Gastrocnemius medialis (tissue), 4 donors: Measurements from ENCODE around the gene JAKMIP1. TPM values are rescaled to one million over a fixed set of nuclear protein-coding genes. Genes with fewer than 3 reads are reported as not detected.

Experiments
- ATAC-seq, 2 donors: fragments of 150-250 bp; one replicate each; pipeline ENCODE4 v1.9.1; 2016
- DNase-seq, 2 donors: peaks; one replicate each; pipeline ENCODE4 v3.0.0-alpha.2; 2019
- H3K27ac ChIP-seq, 4 donors: fragments of 200-600 bp; sonication (generic); 1 replicate in 1 of 4; 2 replicates in 3 of 4; pipeline ENCODE4 v1.5.1; 2016 to 2018; ENCODE audit warnings: mild to moderate bottlenecking in 2 of 4, moderate library complexity in 1 of 4
- H3K27me3 ChIP-seq, 3 donors: fragments of 200-600 bp; sonication (generic) in 2 of 3; 1 replicate in 1 of 3; 2 replicates in 2 of 3; pipeline versions ENCODE4 v1.5.1 to v1.6.0; 2016 to 2019; ENCODE audit warnings: mild to moderate bottlenecking in 1 of 3, moderate library complexity in 1 of 3
- H3K36me3 ChIP-seq, 2 donors: fragments of 200-600 bp; sonication (generic) in 1 of 2; one replicate each; pipeline ENCODE4 v1.5.1; 2017 to 2018
- H3K4me1 ChIP-seq, 2 donors: fragments of 200-600 bp; sonication (generic) in 1 of 2; one replicate each; pipeline ENCODE4 v1.5.1; 2016 to 2017; ENCODE audit warnings: mild to moderate bottlenecking in 2 of 2
- H3K4me3 ChIP-seq, 4 donors: fragments of 200-600 bp; sonication (generic) in 3 of 4; 1 replicate in 1 of 4; 2 replicates in 3 of 4; pipeline ENCODE4 v1.5.1; 2016 to 2019; ENCODE audit warnings: mild to moderate bottlenecking in 2 of 4
- H3K9me3 ChIP-seq, 3 donors: fragments of 200-600 bp; sonication (generic) in 2 of 3; 1 replicate in 1 of 3; 2 replicates in 2 of 3; pipeline ENCODE4 v1.5.1; 2016 to 2019
- POLR2A ChIP-seq, 2 donors: fragments of 450-650 bp; IDR thresholded peaks; one replicate each; pipeline ENCODE4 v1.6.1; 2017; ENCODE audit warnings: antibody characterized with exemption in 2 of 2, mild to moderate bottlenecking in 2 of 2, moderate library complexity in 2 of 2
- in situ Hi-C, 4 donors: fragments of 200-750 bp; cut with MboI; loops; one replicate each; pipeline versions ENCODE4 v1.15.0 to v1.8.0; 2017; ENCODE audit warnings: low sequenced_read_pairs in 4 of 4
- intact Hi-C: fragments of 100-400 bp; cut with DNase I; formaldehyde crosslinking; loops from one replicate; pipeline ENCODE4 v1.15.1; 2023; ENCODE audit warnings: low total_unique reads
- total RNA-seq, 4 donors: library from RNA; depleted of rRNA; stranded (reverse); fragments of >200 nt; gene quantifications; one replicate each; pipeline versions ENCODE4 v1.1.0 to v1.2.3, GENCODE V29; 2016
- TF ChIP-seq, protein P1 (sequence below), 5 experiments: fragments of 450-650 bp in 3 of 5; fragments of 200-600 bp in 2 of 5; sonication (generic) in 2 of 5; IDR thresholded peaks in 4 of 5; conservative IDR thresholded peaks in 1 of 5; 1 replicate in 4 of 5; 2 replicates in 1 of 5; pipeline ENCODE4 v1.5.1; 2016 to 2019; ENCODE audit warnings: antibody characterized with exemption in 5 of 5, mild to moderate bottlenecking in 3 of 5, moderate library complexity in 3 of 5

JAKMIP1 gene
- total RNA-seq, 4 donors from 2014 or later: 0.62 TPM; not detected in 3

DNA sequence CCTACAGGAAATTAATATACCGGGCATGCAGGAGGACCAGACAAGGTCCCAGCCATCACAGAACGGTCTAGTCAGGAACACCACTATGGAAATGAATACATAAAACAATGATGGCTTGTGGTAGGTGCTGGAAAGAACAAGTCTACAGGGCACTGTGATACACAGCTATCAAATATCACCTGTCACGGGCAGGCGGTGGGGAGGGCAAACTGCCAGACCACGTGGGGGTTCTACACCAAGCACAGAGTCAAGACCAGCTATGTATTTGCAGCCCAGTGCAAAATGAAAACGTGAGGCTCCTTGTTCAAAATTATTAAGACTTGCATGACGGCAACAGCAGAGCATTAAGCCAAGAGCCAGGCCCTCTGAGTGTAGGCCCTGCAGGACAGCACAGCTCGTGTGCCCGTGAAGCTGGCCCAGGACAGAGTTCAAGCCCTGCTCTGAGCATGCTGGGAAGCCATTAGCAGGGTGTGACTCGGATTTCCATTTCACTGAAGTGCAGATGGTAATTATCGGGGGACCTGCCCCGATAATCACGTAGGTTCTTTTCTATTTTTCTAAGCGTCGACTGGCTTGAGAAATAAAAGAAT lies 83.6 kb downstream of the JAKMIP1 start:
- ATAC-seq (no peak), DNase-seq (no peak)
- Histone ChIP-seq H3K36me3 (no peaks in the 10 kb centered on the region), H3K27me3 (peaks cover 0 to 5% (median 0%) of the 10 kb centered on the region in 3 donors), H3K27ac (no peak overlapping the region), H3K9me3 (no peaks in the 10 kb centered on the region), H3K4me1 (no peaks in the 10 kb centered on the region), H3K4me3 (no peak overlapping the region)
- TF ChIP-seq, protein P1, sequence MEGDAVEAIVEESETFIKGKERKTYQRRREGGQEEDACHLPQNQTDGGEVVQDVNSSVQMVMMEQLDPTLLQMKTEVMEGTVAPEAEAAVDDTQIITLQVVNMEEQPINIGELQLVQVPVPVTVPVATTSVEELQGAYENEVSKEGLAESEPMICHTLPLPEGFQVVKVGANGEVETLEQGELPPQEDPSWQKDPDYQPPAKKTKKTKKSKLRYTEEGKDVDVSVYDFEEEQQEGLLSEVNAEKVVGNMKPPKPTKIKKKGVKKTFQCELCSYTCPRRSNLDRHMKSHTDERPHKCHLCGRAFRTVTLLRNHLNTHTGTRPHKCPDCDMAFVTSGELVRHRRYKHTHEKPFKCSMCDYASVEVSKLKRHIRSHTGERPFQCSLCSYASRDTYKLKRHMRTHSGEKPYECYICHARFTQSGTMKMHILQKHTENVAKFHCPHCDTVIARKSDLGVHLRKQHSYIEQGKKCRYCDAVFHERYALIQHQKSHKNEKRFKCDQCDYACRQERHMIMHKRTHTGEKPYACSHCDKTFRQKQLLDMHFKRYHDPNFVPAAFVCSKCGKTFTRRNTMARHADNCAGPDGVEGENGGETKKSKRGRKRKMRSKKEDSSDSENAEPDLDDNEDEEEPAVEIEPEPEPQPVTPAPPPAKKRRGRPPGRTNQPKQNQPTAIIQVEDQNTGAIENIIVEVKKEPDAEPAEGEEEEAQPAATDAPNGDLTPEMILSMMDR (IDR thresholded peaks at IDR 0.05 in 4 of 5, conservative IDR thresholded peaks at IDR 0.05 in 1 of 5): no peak
- no peak for TF ChIP-seq POLR2A (IDR thresholded peaks at IDR 0.05)
- in situ Hi-C loops: no loop called here
- intact Hi-C loops: no loop called here

DNA sequence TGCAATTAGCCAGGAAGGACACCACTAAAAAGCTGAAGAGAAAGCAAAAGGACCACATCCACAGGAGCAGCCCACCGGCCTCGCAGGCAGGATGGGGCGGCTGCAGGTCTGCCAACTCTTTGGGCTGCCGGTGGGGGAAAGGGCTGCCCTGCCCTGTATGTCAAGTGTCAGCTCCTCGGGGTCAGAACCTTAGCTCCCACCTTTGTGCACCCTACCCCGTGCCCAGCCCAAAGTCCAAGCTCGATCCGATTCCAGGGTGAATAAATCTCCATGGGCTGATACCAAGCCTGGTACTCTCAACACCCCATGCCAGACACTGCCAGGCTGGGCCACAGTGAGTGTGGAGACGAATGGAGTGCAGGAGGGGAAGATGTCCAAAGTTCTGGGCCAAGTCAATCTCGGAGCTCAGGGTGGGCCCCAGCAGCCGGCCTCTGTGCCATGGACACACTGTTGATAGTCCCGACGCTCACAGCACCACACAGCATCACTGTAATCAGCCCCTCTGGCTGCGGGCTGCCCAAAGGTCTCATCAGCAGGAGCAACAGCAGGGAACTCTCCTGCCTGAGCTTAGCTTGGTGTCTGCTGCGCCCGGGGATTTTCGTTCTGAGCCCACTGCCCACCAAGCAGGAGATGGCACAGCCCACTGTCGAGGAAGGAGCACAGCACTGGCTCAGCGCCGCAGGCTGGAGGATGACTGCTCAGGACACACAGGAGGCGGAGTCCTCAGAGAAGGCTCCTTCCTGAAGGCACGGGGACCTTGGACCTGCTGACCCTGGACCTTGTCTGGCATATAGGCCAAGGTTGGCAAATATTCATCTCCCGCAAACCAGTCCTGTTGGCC lies 84.4 kb downstream of the JAKMIP1 start:
- DNase-seq (no peak), ATAC-seq (no peak)
- H3K27ac ChIP-seq: no peak overlapping the region
- no peaks in the 10 kb centered on the region for H3K4me1 ChIP-seq
- TF ChIP-seq, protein P1 (IDR thresholded peaks at IDR 0.05 in 4 of 5, conservative IDR thresholded peaks at IDR 0.05 in 1 of 5): no peak
- TF ChIP-seq POLR2A (IDR thresholded peaks at IDR 0.05): no peak
- H3K4me3 ChIP-seq: no peak overlapping the region
- in situ Hi-C loops: no loop called here
- intact Hi-C loops: no loop called here
- H3K27me3 ChIP-seq: peaks cover 0 to 5% (median 0%) of the 10 kb centered on the region in 3 donors
- no peaks in the 10 kb centered on the region for H3K9me3 ChIP-seq
- H3K36me3 ChIP-seq: no peaks in the 10 kb centered on the region

DNA sequence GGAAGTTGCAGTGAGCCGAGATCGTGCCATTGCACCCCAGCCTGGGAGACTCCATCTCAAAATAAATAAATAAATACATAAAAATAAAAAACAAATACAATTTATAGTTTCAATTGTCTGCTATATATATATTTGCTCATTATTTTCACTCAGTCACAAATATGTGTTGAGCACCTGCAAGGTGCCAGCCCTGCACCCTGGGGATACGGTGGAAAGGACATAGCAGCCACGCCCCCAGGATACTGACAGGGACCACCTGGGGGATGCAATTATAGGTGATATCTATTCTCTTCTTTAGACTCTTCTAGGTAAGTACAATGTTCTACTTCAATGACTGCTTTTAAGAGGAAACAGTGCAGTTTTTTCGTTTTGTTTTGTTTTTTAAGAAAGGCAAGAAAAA lies 85.0 kb downstream of the JAKMIP1 start:
- peaks cover 0 to 5% (median 0%) of the 10 kb centered on the region in 3 donors for H3K27me3 ChIP-seq

DNA sequence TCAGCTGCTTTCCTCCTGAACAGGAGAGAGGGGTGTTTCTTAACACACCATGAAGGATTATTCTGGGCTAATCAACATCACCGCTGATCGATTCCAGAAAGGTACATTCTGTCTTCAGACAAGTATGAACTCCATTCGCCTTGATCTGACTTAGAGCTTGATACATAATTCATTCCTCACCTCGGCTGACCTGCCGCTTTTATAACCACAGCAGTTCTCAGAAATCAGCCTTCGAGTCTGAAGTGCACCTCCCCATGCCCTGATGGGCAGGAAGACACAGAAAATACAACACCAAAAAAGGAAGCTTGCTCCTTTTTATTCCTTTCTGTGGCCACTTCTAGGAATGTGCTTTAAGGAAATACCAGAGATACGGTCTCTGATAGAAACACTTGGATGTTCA lies 85.7 kb downstream of the JAKMIP1 start:
- ATAC-seq (no peak), DNase-seq (no peak)
- no peak for TF ChIP-seq POLR2A (IDR thresholded peaks at IDR 0.05)
- TF ChIP-seq, protein P1 (IDR thresholded peaks at IDR 0.05 in 4 of 5, conservative IDR thresholded peaks at IDR 0.05 in 1 of 5): no peak
- H3K27me3 ChIP-seq: peaks cover 0 to 5% (median 0%) of the 10 kb centered on the region in 3 donors
- no peak overlapping the region for H3K27ac ChIP-seq
- H3K4me3 ChIP-seq: no peak overlapping the region
- H3K36me3 ChIP-seq: no peaks in the 10 kb centered on the region
- intact Hi-C loops: no loop called here
- no peaks in the 10 kb centered on the region for H3K9me3 ChIP-seq
- in situ Hi-C loops: no loop called here
- no peaks in the 10 kb centered on the region for H3K4me1 ChIP-seq

More for the DNA sequence above, 85.0 kb downstream of the JAKMIP1 start:
- H3K36me3 ChIP-seq: no peaks in the 10 kb centered on the region
- no peak overlapping the region for H3K4me3 ChIP-seq
- TF ChIP-seq POLR2A (IDR thresholded peaks at IDR 0.05): no peak
- TF ChIP-seq, protein P1 (IDR thresholded peaks at IDR 0.05 in 4 of 5, conservative IDR thresholded peaks at IDR 0.05 in 1 of 5): no peak
- no peak overlapping the region for H3K27ac ChIP-seq
- ATAC-seq (no peak), DNase-seq (no peak)
- H3K9me3 ChIP-seq: no peaks in the 10 kb centered on the region
- no peaks in the 10 kb centered on the region for H3K4me1 ChIP-seq
- in situ Hi-C loops: no loop called here
- intact Hi-C loops: no loop called here
